HL-60/S4 treated with retinoic acid at 250 ng/mL for 4 days and 3 days (cell line): ENCODE data around the gene SPHKAP.
"Not testable (repeated sequence)": the region's sequence is repeated elsewhere in the genome, so short reads cannot be mapped to it uniquely, and the experiment has no call there.

ENCODE experiments used
- in situ Hi-C: fragments of 300-500 bp; cut with MboI; formaldehyde crosslinking; loops from 2 replicates; pipeline ENCODE4 v1.7.0; 2022; ENCODE audit warnings: low sequenced_read_pairs

Gene SPHKAP

DNA sequence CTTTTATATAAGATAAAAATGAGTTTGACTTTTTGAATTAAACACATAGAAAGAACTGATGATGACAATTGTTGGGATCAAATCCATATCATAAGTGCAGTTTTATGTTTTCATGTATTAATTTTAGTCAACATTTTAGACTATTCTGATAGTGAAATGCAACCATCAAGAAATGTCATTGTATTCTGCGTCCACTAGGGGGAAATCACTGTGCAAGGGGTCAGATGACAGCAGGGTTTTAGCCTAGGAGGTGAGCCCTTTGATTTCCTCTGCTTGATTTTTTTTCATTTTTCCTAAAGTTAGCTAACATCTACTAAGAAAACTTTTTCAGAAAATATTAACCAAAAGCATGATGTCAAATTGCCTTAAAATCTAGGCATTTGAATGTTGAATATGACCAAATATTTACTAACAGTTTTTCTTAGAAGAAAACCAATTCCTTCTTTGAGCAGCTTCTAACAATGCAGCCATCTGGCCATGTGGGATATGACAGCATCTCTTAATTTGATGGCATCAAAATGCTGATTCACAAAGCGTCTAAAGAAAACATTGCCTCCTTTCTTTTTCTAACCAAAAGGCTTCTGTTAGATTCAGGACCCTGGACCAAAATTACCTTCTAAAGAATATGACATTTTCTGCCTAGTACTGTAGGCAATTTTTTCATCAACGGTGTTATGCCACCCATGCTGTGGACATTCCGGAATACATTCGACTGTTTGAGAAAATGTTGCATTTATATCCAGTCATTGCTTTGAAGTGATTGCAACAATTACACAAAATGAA lies 141.5 kb downstream of the SPHKAP start:
- in situ Hi-C loops: no loop called here

DNA sequence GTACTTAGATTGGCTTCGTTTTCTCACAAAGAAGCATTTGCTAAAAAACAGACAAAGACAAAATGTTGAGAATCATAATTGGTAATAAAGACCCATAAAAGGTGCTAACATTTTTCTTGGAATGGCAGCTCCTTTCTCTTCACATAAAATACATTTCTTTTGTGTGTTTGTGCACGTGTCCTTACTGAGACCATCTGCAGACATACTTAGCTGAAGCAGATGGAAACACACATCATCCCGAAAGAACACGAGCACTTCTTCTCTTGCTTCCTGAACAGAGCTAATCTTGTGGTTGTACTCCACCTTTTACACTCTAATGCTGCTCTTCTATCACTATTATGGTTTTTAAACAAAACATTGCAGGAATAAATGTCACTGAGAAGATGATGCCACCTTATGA lies 142.5 kb downstream of the SPHKAP start:
- in situ Hi-C loops: no loop called here

DNA sequence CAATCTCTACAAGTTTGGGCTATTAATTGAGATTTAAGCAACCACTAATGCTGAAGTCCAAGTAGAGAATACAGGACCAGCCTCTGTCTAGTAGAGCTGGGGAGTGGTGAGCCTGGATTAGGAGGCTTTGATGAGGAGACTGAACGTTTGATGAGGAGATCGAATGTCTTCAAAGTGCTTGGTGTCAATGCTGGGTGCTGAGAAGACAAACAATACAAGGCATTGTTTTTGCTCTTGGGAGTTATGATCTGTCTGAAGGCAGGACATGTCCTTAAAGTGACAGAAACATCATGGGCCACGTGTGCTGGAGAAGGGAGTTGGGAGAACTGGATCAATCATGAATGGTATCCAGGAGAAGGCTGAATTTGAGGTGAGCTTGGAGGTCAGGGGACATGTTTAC lies 143.6 kb downstream of the SPHKAP start:
- in situ Hi-C loops: no loop called here

DNA sequence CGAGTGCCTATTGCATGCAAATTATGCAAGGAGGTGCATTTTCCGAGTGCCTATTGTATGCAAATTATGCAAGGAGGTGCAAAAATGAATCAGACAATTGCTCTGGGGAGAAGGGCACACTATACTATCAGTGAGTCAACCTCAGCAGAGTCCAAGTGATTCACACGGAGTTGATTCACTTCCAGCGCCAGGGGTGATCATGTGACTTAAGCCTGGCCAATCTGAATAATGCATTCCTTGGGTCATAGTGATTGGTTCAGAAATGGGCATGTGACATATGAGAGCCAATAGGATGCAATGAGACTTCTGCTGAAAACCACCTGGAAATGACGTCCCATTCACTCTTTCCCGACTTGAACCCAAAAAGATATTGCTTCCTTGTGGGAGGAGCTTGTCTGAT lies 157.9 kb downstream of the SPHKAP start:
- in situ Hi-C loops: no loop called here

DNA sequence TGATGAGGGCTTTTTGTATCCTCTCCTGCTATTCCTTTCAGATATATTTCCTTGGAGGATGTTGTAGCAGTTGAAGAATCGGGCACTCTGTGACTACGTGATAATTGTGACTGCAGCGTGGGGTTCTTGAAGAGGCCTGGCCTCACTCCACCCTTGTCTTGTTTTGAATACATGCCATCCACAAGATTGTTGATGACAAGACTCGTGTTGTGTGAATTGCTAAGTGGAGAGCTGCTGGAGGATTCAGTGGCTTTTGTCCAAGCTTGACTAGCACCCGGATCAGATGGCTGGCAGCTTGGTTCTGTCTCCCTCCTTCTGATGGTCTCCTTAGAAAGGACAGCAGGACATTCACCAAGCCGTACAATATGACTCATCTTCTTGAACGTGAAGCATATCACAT lies 163.2 kb downstream of the SPHKAP start:
- in situ Hi-C loops: no loop called here

DNA sequence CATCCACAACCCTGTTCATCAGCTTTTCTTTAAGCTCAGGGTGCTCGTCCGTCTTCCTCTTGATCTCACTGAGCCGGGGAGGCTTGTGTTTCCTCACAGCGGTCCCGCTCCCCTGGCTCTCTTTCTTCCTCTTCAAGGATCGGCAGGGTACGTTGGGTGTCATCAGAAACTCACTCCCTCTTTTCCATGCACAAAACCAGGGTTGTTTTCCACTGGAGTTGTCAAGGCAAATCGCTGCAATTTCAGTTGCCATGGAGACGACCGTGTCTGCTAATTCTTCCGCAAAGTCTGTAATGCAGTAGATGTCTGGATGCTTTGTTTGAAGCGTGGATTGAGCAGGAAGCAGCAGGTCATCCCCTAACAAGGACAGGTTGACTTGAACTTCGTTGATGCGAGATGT lies 163.7 kb downstream of the SPHKAP start:
- in situ Hi-C loops: no loop called here

DNA sequence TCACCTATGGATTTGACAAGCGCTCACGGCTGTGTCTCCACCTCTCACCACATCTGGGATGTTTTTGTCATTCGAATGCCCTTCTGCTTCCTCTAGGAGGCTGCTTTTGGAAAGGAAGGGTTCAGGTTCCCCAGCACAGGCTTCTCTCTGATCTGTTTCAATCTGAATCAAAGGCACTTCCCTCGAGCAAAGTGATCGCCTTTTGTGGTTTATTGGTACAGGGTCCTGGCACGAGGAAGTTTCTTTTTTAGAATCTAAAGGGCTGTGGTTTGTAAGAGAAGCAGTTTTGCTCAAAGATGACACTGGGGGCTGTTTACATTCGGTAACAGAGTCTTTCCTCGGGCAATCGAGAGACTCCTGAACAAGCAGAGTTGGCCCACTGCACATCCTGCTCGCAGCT lies 165.1 kb downstream of the SPHKAP start:
- in situ Hi-C loops: no loop called here

DNA sequence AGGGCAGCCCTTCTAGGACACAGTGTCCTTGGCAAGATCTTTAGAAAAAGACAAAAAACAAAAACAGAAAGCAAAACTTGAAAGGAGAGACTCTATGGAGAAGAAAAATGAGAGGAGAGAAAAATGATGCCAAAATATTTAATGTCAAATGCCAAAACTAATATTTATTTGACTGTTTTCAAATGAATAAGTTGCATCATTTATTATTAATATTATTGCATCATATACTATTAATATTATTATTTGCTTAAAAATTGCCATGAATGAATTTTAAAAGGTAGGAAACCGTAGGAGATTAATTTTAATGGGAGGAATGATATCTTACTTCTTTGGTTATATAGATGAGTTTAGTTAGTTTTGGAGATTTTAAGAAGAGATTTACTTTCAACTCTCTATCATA lies 165.7 kb downstream of the SPHKAP start:
- in situ Hi-C loops: no loop called here

DNA sequence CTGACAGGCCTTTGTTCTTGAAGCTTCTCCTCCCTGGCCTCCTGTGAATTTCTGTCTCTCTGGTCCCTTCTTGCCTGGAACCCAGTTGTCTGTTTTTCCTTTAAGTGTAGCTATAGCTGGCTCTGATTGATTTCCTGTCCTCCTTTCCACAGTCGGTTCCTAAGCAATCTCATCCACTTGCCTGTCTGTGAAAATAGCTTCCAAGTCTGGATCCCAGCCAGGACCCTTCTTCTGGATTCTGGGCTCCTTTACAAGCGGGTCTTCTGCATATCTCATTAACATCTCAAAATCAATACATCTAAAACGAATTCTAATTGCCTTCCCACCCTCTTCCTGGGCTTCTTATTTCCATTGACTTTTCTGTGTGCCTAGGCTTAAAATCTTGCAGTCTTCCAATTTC lies 185.1 kb downstream of the SPHKAP start:
- in situ Hi-C loops: no loop called here

DNA sequence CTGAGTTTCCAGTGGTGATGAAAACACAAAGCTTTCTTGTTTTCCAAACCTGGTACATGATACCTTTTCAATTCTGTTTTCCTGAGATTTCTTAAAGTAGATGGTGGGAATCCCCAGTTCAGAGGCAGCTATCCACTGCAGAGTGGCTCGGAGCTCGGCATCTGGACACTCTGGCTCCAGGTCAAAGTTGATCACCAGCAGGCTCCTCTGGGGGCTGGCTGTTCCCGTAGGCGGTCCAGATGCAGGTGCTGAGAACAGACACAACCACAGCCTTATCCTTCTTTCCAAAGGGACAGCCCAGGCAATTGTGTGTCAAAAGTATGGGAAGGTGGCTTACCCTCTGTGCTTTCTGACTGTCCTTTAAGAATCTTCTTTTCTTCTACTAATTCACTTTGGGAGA lies 190.6 kb downstream of the SPHKAP start:
- in situ Hi-C loops: no loop called here

DNA sequence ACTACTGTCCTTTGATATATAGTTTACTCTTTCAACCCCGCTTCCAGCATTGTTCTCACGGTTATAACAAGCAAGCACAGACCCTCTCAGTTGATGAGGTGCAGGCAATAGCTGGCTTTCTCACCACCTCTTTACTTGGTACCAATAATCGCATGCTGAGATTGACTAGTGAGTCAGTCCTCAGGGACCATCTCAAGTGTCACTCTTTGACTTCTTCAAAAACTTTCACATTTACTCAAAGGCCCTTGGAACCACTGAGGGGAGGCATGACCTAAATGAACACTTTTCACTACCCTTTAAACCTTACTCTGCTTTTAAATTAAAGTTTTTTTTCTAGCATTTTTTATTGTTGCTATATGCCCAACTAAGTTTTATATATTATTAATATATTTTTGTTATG lies 208.2 kb downstream of the SPHKAP start:
- in situ Hi-C loops: no loop called here

DNA sequence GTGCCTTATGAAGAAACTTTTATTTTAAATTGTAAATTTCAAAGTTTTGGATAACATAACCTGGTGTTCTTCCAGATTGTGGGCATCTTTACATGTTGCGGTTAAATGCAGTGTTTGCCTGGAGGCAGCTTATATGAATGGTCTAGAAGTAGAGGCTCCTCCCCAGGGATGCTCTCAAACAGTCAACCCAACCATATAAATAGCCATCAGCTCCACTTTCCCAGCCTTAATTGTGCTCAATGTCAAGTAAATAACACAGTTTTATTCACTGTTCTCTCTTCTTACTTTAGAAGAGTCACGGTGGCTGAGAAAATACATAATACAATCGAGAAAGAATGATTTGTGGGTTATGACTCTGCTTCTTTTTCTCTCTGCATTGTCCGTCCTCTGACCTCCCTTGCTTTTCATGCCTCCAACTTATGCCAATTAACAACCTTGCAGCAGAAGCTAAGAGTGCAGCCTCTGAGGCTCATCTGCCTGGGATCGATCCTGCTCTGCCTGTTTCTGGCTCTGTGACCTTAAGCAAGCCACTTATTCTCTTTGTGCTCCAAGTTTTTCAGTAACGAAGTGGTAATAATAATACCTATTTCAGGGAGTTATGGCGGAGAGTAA lies 209.8 kb downstream of the SPHKAP start:
- in situ Hi-C loops: no loop called here

DNA sequence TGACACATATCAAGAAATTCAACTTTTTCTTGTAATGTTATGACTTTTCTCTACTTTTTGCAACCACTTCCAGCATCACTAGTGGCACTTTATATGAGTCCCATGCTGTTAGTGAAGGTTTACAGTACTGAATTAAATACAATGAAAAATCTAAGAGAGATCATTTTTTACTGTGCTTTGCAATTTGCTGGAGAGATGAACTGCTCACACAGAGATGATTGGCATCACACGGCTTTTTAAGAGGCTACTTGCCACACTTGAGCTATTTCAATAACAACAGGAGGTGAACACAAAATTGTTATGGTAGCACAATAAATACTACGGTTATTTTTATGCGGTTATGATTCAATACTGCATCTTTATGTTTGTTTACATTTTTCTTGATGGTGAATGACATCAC lies 221.2 kb downstream of the SPHKAP start:
- in situ Hi-C loops: no loop called here

DNA sequence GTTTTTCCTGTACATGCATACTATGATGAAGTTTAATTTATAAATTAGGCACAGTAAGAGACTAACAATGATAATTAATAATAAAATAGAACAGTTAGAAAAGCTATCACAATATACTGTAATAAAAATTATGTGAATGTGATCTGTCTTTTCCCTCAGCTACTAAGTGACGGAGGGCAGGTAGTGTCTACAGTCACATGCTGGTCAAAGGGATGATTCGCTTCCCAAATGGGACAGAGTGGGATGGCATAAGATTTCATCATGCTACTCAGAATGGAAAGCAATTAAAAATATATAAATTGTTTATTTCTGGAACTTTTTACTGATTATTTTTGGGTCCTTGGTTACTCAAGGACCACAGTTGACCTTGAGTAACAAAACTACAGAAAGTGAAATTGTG lies 238.5 kb downstream of the SPHKAP start:
- in situ Hi-C loops: no loop called here

DNA sequence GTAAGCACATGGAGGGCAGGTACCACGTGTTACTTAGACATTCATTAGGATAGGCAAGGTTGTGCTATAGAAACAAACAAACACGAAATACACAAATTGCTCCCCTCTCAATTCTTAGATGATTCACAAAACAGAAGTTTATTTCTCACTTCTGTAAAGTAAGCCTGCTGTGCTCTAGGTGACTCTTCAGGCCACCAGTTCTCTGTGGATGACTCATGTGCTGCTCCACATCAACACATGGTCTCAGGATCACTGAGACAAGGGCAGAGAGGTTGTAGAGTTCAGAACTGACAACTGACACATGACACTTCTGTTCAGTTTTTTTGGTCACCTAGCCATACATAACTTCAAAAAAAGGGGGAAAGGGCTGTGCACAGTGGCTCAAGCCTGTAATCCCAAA lies 239.5 kb downstream of the SPHKAP start:
- in situ Hi-C loops: no loop called here

DNA sequence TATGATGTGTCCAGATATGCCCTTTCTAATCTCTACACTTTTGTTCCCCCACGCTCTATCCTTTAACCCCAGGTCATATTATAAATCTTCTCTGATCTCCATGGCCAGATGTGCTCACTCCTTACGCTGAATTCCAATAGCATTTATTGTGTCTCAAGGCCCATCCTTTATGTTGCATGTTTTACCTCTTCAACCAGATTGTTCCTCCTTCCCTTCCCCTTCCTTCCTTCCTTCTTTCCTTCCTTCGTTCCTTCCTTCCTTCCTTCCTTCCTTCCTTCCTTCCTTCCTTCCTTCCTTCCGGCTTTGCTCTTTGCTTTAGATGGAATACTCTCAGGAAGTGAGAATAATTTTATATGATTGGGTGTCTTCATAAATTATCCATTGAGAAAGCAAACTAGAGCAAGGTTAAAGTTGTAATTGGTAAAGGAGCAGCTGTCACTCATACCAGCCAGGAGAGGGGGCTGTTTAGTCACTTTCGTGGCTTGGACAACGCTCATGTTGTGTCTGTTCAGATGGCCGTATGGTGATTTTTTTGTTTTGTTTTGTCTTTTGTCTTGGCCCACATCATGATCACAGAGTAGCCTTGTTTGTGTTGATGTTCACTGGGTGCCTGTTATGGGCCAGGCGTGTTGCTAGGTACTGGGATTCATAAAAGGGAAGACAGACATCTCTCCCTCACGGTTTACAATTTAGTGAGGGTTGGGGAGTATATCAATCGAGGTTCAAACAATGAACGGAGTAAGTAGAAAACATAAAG lies 242.0 kb downstream of the SPHKAP start:
- in situ Hi-C loops: no loop called here

DNA sequence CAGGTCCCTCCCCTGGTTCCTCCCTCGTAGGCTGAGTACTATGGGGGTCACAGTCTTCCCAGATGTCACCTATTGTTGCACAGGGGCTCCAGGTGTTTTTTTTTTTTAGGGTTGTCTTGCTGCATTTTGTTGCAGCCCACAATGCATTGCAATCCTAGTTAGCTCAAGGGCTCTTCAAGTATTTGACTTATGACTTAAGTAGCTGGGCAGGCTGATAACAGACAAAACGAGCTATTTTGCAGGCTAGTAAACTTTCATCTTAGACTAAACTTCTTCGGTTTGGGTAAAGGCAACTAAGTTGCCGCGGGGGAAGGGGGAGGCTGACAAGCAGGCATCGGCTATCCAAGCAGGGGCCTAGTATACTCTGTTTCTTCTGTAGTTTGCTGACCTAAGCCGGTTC lies 245.2 kb downstream of the SPHKAP start:
- in situ Hi-C loops: not testable (repeated sequence)

DNA sequence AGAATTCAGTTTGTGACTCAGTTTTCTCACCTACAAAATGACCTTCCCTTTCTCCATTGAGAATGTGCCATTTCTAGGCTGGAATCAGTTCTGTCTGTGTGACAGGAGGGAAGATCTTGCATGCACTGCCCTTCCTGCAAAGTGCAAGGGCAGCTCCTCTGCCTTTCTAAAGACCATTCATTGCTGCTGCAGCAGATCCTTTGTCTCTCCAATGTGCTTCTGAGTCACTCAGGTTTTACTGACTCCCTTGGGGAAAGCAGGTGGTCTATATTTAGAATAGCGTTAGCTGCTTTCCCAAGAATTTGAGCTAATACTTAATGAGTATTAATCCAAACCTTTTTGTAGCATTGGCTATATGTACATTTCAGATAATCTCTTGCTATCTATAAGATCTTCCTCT lies 247.6 kb downstream of the SPHKAP start:
- in situ Hi-C loops: no loop called here

DNA sequence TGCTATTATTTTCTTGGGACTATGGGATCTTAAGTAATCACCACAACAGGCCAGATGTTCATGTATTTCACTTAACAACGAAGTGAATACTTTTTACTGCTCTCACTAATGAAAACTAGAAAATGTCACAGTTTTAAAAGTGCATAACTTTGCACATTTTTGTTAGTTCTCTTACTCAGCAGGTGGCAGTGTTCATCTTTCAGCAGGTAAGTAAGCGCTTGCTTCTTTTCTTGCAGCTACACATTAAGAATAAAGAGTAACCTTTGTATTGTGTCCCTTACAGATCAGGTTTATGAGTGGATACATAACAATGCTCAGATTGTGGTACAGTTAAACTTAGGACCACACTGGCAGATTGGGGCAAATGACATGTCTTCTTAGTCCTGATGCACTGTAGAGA lies 249.1 kb downstream of the SPHKAP start:
- in situ Hi-C loops: no loop called here

DNA sequence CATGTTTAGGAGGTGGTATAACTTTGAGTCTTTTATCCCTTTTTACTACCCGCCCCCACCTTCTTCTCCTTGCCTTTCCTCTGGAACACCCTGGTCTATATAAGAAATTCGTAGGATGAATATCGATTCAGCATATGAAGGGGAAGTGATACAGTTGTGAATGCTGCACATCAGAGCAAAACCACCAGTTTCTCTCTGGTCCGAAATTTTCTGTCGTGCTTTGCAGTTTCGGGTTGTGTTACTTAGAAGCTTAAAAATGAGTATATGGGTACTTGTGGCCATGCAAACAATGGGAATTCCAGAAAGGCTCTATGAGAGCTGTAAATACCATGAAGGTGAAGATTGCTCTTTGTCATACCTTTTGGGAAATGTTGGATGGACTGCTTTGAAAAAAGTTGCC lies 249.5 kb downstream of the SPHKAP start:
- in situ Hi-C loops: no loop called here
